Measurements from ENCODE around the gene UBASH3B. TPM values are rescaled to one million over a fixed set of nuclear protein-coding genes. Genes with fewer than 3 reads are reported as not detected.

UBASH3B gene
- total RNA-seq, 2 experiments from 2014 or later = 54.7 to 73.0 TPM

DNA sequence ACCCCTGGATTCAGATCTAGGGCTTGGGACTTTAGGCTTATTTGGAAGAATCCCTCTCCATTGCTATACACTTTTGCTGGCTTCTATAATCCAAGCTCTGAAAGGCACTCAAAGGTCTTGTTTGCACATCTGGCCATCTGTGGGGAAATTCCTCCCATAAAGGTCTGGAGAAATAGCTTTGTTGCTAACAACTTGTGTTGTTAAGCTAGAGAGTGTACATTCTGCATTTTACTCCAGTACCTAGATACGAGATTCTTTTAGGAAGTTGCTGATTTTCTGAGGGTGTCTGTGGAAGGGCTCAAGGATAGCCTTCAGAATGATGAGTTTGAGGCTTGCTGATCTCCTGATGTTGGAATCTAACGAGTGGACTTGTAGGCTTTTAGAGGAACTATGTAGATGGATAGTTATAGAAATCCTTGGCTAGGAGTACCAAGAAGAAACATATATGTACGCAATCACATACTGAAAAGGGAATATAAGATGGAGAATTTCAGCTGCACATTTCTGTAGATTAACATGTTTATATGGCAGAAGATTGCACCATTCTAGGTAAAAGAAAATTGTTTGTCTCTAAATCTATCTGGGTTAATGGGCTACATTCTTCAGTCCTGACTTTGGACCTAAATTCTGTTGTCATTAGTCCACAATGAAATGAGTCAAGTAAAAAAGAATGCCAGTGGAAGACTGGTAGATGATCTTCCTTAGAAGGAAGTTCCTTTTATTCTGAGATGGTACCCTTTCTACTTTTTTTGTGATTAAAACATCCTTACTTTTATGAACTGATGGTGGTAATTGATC is 51.0 kb downstream of the UBASH3B start:
- TF ChIP-seq EZH2phosphoT487 (IDR thresholded peaks at IDR 0.05; ENCODE audit: borderline replicate concordance, low read depth, low read length) = no peak
- TF ChIP-seq CTCF (conservative IDR thresholded peaks at IDR 0.05; ENCODE audit: low read length) = no peak
- Histone ChIP-seq H3K4me2 (ENCODE audit: low read length) (no peak overlapping the region), H4K20me1 (ENCODE audit: insufficient read depth, low read length) (no peaks in the 10 kb centered on the region), H3K36me3 (ENCODE audit: insufficient read depth, low read length) (peaks cover 13% of the 10 kb centered on the region), H3K27ac (ENCODE audit: low read depth, low read length, poor library complexity, severe bottlenecking) (no peak overlapping the region), H3K9me3 (ENCODE audit: low read length) (no peaks in the 10 kb centered on the region), H3K4me3 (ENCODE audit: low read depth, low read length, poor library complexity, severe bottlenecking) (no peak overlapping the region), H3K79me2 (ENCODE audit: insufficient read depth, low read depth, low read length) (peaks cover 4% of the 10 kb centered on the region; the same call in 1 of the 2 replicates), H2AFZ (ENCODE audit: low read length) (no peak overlapping the region), H3K4me1 (ENCODE audit: insufficient read depth, low read length, poor library complexity, severe bottlenecking) (peaks cover 56% of the 10 kb centered on the region), H3K9me2 (ENCODE audit: insufficient read depth, low read length) (no peaks in the 10 kb centered on the region)
- DNase-seq (ENCODE audit: low spot score) = no peak
- CTCF ChIA-PET (ENCODE audit: unreplicated experiment) = interaction anchor here (0.6 kb wide), 1 partner anchor 10 kb away, joined by 3 read pairs; no protein-coding TSS in a partner anchor
- no TSS peak for BruUV-seq (replicated peaks)
- POLR2A ChIA-PET = interaction anchor here (0.6 to 2.3 kb wide), 11 partner anchors 9 to 55 kb away, joined by 3 to 13 read pairs (median 4); no protein-coding TSS in a partner anchor
- intact Hi-C loops (cut with micrococcal nuclease; ENCODE audit: unreplicated experiment) = no loop called here

- Histone ChIP-seq H4K20me1 (ENCODE audit: insufficient read depth, low read length) (no peaks in the 10 kb centered on the region), H3K4me1 (ENCODE audit: insufficient read depth, low read length, poor library complexity, severe bottlenecking) (peaks cover 56% of the 10 kb centered on the region), H3K36me3 (ENCODE audit: insufficient read depth, low read length) (peaks cover 13% of the 10 kb centered on the region), H3K4me2 (ENCODE audit: low read length) (no peak overlapping the region), H3K79me2 (ENCODE audit: insufficient read depth, low read depth, low read length) (no peaks in the 10 kb centered on the region; the same call in 1 of the 2 replicates), H3K9me3 (ENCODE audit: low read length) (no peaks in the 10 kb centered on the region), H2AFZ (ENCODE audit: low read length) (no peak overlapping the region), H3K27ac (ENCODE audit: low read depth, low read length, poor library complexity, severe bottlenecking) (no peak overlapping the region), H3K4me3 (ENCODE audit: low read depth, low read length, poor library complexity, severe bottlenecking) (no peak overlapping the region), H3K9me2 (ENCODE audit: insufficient read depth, low read length) (no peaks in the 10 kb centered on the region)
- TF ChIP-seq CTCF (conservative IDR thresholded peaks at IDR 0.05; ENCODE audit: low read length) (no peak), EZH2phosphoT487 (IDR thresholded peaks at IDR 0.05; ENCODE audit: borderline replicate concordance, low read depth, low read length) (no peak)
- DNase-seq (ENCODE audit: low spot score) = no peak
- BruUV-seq (replicated peaks) = no TSS peak
- ChIA-PET CTCF (ENCODE audit: unreplicated experiment) (interaction anchor here (0.8 kb wide), 1 partner anchor 46 kb away, joined by 3 read pairs; no protein-coding TSS in a partner anchor), POLR2A (interaction anchor here (1.1 to 2.3 kb wide), 4 partner anchors 9 to 40 kb away, joined by 3 to 13 read pairs (median 4); no protein-coding TSS in a partner anchor)
- intact Hi-C loops (cut with micrococcal nuclease; ENCODE audit: unreplicated experiment) = no loop called here
Measured at GRCh38 chr11:122707111-122707510, 51.6 kb downstream of the UBASH3B start.

DNA sequence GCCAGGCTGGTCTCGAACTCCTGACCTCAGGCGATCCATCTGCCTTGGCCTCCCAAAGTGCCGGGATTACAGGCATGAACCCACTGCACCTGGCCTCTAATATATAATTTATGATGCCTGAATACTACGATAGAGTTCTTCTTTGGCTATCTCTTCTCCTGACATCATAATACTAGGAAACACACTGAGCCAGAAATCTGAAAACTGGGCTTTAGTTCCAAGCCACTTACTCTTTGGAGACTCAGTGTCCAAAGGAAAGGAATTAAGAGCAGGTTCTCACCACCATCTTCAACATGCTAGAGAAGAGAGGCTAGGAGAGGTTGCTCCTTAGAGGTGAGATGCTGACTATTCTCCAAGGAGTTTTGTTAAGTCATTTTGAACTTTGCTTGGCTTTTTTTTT is 52.4 kb downstream of the UBASH3B start:
- DNase-seq (ENCODE audit: low spot score) = no peak
- Histone ChIP-seq H3K27ac (ENCODE audit: low read depth, low read length, poor library complexity, severe bottlenecking) (no peak overlapping the region), H3K4me2 (ENCODE audit: low read length) (no peak overlapping the region), H3K36me3 (ENCODE audit: insufficient read depth, low read length) (peaks cover 12% of the 10 kb centered on the region), H3K9me3 (ENCODE audit: low read length) (no peaks in the 10 kb centered on the region), H3K4me3 (ENCODE audit: low read depth, low read length, poor library complexity, severe bottlenecking) (no peak overlapping the region), H4K20me1 (ENCODE audit: insufficient read depth, low read length) (no peaks in the 10 kb centered on the region), H3K4me1 (ENCODE audit: insufficient read depth, low read length, poor library complexity, severe bottlenecking) (peaks cover 57% of the 10 kb centered on the region), H3K79me2 (ENCODE audit: insufficient read depth, low read depth, low read length) (no peaks in the 10 kb centered on the region; the same call in 1 of the 2 replicates), H2AFZ (ENCODE audit: low read length) (no peak overlapping the region), H3K9me2 (ENCODE audit: insufficient read depth, low read length) (no peaks in the 10 kb centered on the region)
- ChIA-PET POLR2A (interaction anchor here (2.3 kb wide), 1 partner anchor 8 kb away, joined by 13 read pairs; no protein-coding TSS in a partner anchor), CTCF (ENCODE audit: unreplicated experiment) (interaction anchor here (0.8 kb wide), 1 partner anchor 47 kb away, joined by 3 read pairs; no protein-coding TSS in a partner anchor)
- TF ChIP-seq CTCF (conservative IDR thresholded peaks at IDR 0.05; ENCODE audit: low read length) = no peak
- TF ChIP-seq EZH2phosphoT487 (IDR thresholded peaks at IDR 0.05; ENCODE audit: borderline replicate concordance, low read depth, low read length) = no peak
- BruUV-seq (replicated peaks) = no TSS peak
- intact Hi-C loops (cut with micrococcal nuclease; ENCODE audit: unreplicated experiment) = no loop called here

Measured in OCI-LY7 (cell line).